ENCODE measurements around the gene MT1M. TPM values are rescaled to one million over a fixed set of nuclear protein-coding genes. Genes with fewer than 3 reads are reported as not detected.
A peak's percentile ranks its signal among the peaks of the same experiment; 100 is the strongest.

MT1M gene
- total RNA-seq, 1 experiment from 2014 or later = 0.39 TPM

DNA sequence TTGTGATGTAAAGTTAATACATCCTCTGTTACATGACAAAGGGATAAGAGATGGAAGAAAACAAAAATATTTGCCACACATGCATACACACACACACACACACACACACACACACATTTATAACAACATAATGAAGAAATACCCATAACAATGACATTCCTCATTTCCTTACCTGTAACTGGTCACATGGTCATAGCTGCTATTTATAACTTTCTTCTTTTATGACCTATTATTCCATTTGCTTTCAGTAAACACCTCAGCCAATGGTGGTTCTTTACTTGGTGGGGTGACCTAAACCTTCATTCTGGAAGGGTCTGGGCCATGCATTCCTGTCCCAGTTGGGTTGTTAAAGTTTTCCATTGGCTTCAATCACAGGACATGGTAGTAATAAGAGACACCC lies 18.8 kb upstream of the MT1M start:
- Histone ChIP-seq H2AFZ (ENCODE audit: low read depth, low read length, poor library complexity, severe bottlenecking) (peak overlapping the region; percentile 72), H3K9me2 (ENCODE audit: insufficient read depth) (no peaks in the 10 kb centered on the region), H3K27ac (ENCODE audit: low read depth, low read length) (no peak overlapping the region), H3K36me3 (ENCODE audit: control insufficient read depth in 1 of 2, insufficient read depth in 2 of 2, low read length in 2 of 2) (no peaks in the 10 kb centered on the region), H3K27me3 (ENCODE audit: insufficient read depth, low read length) (no peaks in the 10 kb centered on the region), H3K4me1 (ENCODE audit: control insufficient read depth in 1 of 2, insufficient read depth in 2 of 2, low read length in 2 of 2) (peaks cover 48 to 63% of the 10 kb centered on the region in 2 experiments), H3K4me2 (ENCODE audit: low read length) (peak overlapping the region; percentile 31), H3K4me3 (replicated peaks in 1 of 2; ENCODE audit: low read depth in 1 of 2, low read length in 2 of 2) (no peak overlapping the region), H3K9ac (ENCODE audit: low read length) (no peak overlapping the region), H4K20me1 (ENCODE audit: insufficient read depth) (no peaks in the 10 kb centered on the region), H3K9me3 (ENCODE audit: control insufficient read depth in 1 of 2, insufficient read depth in 1 of 2, low read depth in 1 of 2, low read length in 2 of 2) (no peaks in the 10 kb centered on the region), H3K79me2 (ENCODE audit: insufficient read depth, low read length) (peaks cover 12% of the 10 kb centered on the region)
- ChIA-PET POLR2A (interaction anchor here (16.1 kb wide), 1 partner anchor 11 kb away, joined by 344 read pairs; the partner anchor contains the start of gene MT1E), RAD21 (ENCODE audit: low non-redundant PET in 1 of 2, low total read pairs in 2 of 2, uncharacterized antibody in 2 of 2, unreplicated experiment in 2 of 2) (no interaction called here), CTCF (no interaction called here)
- TF ChIP-seq ZFX (IDR thresholded peaks at IDR 0.05) (no peak), CBX3 (IDR thresholded peaks at IDR 0.05; ENCODE audit: low read depth) (no peak), YY1 (IDR thresholded peaks at IDR 0.05; ENCODE audit: extremely low read depth, insufficient replicate concordance, low read depth, low read length) (no peak)
- TF ChIP-seq, protein P1, sequence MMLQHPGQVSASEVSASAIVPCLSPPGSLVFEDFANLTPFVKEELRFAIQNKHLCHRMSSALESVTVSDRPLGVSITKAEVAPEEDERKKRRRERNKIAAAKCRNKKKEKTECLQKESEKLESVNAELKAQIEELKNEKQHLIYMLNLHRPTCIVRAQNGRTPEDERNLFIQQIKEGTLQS (IDR thresholded peaks at IDR 0.05) = no peak
- intact Hi-C loops (cut with micrococcal nuclease) = no loop called here
- ATAC-seq (no peak), DNase-seq (ENCODE audit: low read depth, low spot score) (no peak)
- no TSS peak for BruUV-seq (replicated peaks)

DNA sequence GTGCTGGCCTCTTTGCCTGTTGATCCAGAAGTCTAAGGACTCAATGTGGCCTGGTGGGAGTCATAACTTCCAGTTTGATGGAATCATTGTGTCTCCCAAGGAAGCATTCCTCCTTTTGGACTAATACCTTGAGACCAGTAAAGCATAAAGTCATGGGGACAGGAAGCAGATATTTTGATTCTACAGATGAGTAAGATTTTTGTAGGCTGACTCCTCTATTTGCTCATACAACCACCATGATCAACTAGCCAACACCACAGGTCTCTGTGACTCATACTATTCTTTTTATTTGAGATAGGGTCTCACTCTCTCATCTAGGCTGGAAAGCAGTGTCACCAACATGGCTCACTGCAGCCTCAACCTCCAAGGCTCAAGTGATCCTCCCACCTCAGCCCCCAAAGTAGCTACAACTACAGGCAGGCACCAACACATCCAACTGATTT lies 17.9 kb upstream of the MT1M start:
- TF ChIP-seq YY1 (IDR thresholded peaks at IDR 0.05; ENCODE audit: extremely low read depth, insufficient replicate concordance, low read depth, low read length) = no peak
- no peak for TF ChIP-seq ELF1 (IDR thresholded peaks at IDR 0.05; ENCODE audit: borderline replicate concordance, low read depth)
- TF ChIP-seq, protein P2, sequence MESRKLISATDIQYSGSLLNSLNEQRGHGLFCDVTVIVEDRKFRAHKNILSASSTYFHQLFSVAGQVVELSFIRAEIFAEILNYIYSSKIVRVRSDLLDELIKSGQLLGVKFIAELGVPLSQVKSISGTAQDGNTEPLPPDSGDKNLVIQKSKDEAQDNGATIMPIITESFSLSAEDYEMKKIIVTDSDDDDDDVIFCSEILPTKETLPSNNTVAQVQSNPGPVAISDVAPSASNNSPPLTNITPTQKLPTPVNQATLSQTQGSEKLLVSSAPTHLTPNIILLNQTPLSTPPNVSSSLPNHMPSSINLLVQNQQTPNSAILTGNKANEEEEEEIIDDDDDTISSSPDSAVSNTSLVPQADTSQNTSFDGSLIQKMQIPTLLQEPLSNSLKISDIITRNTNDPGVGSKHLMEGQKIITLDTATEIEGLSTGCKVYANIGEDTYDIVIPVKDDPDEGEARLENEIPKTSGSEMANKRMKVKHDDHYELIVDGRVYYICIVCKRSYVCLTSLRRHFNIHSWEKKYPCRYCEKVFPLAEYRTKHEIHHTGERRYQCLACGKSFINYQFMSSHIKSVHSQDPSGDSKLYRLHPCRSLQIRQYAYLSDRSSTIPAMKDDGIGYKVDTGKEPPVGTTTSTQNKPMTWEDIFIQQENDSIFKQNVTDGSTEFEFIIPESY (IDR thresholded peaks at IDR 0.05; ENCODE audit: extremely low read depth, insufficient replicate concordance, low read length) = no peak
- Histone ChIP-seq H3K9ac (ENCODE audit: low read length) (no peak overlapping the region), H4K20me1 (ENCODE audit: insufficient read depth) (no peaks in the 10 kb centered on the region), H3K4me2 (ENCODE audit: low read length) (peak overlapping the region; percentile 31), H2AFZ (ENCODE audit: low read depth, low read length, poor library complexity, severe bottlenecking) (no peak overlapping the region), H3K27ac (ENCODE audit: low read depth, low read length) (peak overlapping the region; percentile 22; the same call in 1 of the 2 replicates), H3K9me2 (ENCODE audit: insufficient read depth) (no peaks in the 10 kb centered on the region), H3K79me2 (ENCODE audit: insufficient read depth, low read length) (peaks cover 3% of the 10 kb centered on the region; the same call in 1 of the 2 replicates), H3K9me3 (ENCODE audit: control insufficient read depth in 1 of 2, insufficient read depth in 1 of 2, low read depth in 1 of 2, low read length in 2 of 2) (no peaks in the 10 kb centered on the region), H3K36me3 (ENCODE audit: control insufficient read depth in 1 of 2, insufficient read depth in 2 of 2, low read length in 2 of 2) (no peaks in the 10 kb centered on the region), H3K4me1 (ENCODE audit: control insufficient read depth in 1 of 2, insufficient read depth in 2 of 2, low read length in 2 of 2) (peaks cover 46 to 57% of the 10 kb centered on the region in 2 experiments), H3K4me3 (replicated peaks in 1 of 2; ENCODE audit: low read depth in 1 of 2, low read length in 2 of 2) (no peak overlapping the region), H3K27me3 (ENCODE audit: insufficient read depth, low read length) (no peaks in the 10 kb centered on the region)
- CTCF ChIA-PET = interaction anchor here (1.6 kb wide), 1 partner anchor 14 kb away, joined by 3 read pairs; no protein-coding TSS in a partner anchor
- no peak for ATAC-seq
- DNase-seq (ENCODE audit: low read depth, low spot score) = no peak
- intact Hi-C loops (cut with micrococcal nuclease) = no loop called here
- POLR2A ChIA-PET = interaction anchor here (16.1 kb wide), 1 partner anchor 10 kb away, joined by 344 read pairs; the partner anchor contains the start of gene MT1E
- RAD21 ChIA-PET (ENCODE audit: low non-redundant PET in 1 of 2, low total read pairs in 2 of 2, uncharacterized antibody in 2 of 2, unreplicated experiment in 2 of 2) = no interaction called here
- no TSS peak for BruUV-seq (replicated peaks)
